A549 (cell line): ENCODE results near the gene LCE1B.

Source experiments
- CBX2 ChIP-seq: fragments of 200-600 bp; sonication (generic); IDR thresholded peaks from 2 replicates; pipeline ENCODE4 v1.6.1; 2016; ENCODE audit warnings: low read depth, mild to moderate bottlenecking, borderline replicate concordance
- EP300 ChIP-seq, 2 experiments: fragments of >200 bp; sonication (Bioruptor Twin); formaldehyde crosslinking; IDR thresholded peaks; 2 replicates in 1 of 2; 3 replicates in 1 of 2; pipeline ENCODE4 v1.6.1; 2016 to 2017
- FOSB ChIP-seq: fragments of 250-450 bp; sonication (Bioruptor Pico); IDR thresholded peaks from 2 replicates; pipeline ENCODE4 v1.5.0; 2020; ENCODE audit warnings: mild to moderate bottlenecking, moderate library complexity
- JUN ChIP-seq, 2 experiments: fragments of >200 bp; sonication (Bioruptor Twin); formaldehyde crosslinking; IDR thresholded peaks; 2 replicates in 1 of 2; 3 replicates in 1 of 2; pipeline ENCODE4 v1.6.1; 2016 to 2017
- MAFK ChIP-seq: fragments of 450-650 bp; IDR thresholded peaks from 2 replicates; pipeline ENCODE4 v1.6.1; 2014; ENCODE audit not compliant: partially characterized antibody
- POLR2A ChIP-seq: IDR thresholded peaks from 2 replicates; pipeline ENCODE4 v1.6.1; 2012; ENCODE audit warnings: mild to moderate bottlenecking, low read length
- SMC3 ChIP-seq: fragments of >200 bp; sonication (Bioruptor Twin); formaldehyde crosslinking; IDR thresholded peaks from 3 replicates; pipeline ENCODE4 v1.6.1; 2018; ENCODE audit warnings: inconsistent platforms
- ZFP36 ChIP-seq: fragments of 450-650 bp; IDR thresholded peaks from 2 replicates; pipeline ENCODE4 v1.6.1; 2014; ENCODE audit warnings: borderline replicate concordance; ENCODE audit not compliant: partially characterized antibody
- TF ChIP-seq, protein P1 (sequence below): fragments of >200 bp; sonication (Bioruptor Twin); formaldehyde crosslinking; IDR thresholded peaks from 3 replicates; pipeline ENCODE4 v1.5.1; 2016
- TF ChIP-seq, protein P2 (sequence below): IDR thresholded peaks from 2 replicates; pipeline ENCODE4 v1.6.1; 2012
- TF ChIP-seq, protein P3 (sequence below): fragments of 150-350 bp; IDR thresholded peaks from 2 replicates; pipeline ENCODE4 v1.6.1; 2014; ENCODE audit warnings: low read depth, mild to moderate bottlenecking, low read length
- TF ChIP-seq, protein P4 (sequence below): fragments of 450-650 bp; IDR thresholded peaks from 2 replicates; pipeline ENCODE4 v1.6.1; 2014; ENCODE audit warnings: antibody characterized with exemption
- TF ChIP-seq, protein P5 (sequence below): fragments of >200 bp; sonication (Bioruptor Twin); formaldehyde crosslinking; IDR thresholded peaks from 3 replicates; pipeline ENCODE4 v1.6.1; 2016

DNA sequence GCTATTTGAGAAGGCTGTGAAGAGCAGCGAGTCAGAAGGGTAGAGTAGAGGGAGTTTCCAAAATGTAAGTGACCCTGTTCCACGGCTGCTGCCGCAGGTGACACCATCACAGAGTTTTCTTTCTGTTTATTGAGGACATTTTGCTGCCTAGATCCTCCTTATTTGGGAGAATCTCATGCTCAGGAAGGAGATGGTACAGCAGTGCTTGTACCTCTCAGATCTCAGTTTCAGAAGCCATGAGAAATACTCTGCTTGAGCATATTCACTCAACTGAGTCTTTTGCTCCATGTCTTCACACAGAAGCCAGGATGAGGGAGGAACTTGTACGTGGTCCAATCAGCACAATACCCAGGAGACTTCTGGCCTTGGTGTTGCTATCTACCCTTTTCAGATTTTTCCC, 49.6 kb downstream of the LCE1B start:
- TF ChIP-seq, protein P1, sequence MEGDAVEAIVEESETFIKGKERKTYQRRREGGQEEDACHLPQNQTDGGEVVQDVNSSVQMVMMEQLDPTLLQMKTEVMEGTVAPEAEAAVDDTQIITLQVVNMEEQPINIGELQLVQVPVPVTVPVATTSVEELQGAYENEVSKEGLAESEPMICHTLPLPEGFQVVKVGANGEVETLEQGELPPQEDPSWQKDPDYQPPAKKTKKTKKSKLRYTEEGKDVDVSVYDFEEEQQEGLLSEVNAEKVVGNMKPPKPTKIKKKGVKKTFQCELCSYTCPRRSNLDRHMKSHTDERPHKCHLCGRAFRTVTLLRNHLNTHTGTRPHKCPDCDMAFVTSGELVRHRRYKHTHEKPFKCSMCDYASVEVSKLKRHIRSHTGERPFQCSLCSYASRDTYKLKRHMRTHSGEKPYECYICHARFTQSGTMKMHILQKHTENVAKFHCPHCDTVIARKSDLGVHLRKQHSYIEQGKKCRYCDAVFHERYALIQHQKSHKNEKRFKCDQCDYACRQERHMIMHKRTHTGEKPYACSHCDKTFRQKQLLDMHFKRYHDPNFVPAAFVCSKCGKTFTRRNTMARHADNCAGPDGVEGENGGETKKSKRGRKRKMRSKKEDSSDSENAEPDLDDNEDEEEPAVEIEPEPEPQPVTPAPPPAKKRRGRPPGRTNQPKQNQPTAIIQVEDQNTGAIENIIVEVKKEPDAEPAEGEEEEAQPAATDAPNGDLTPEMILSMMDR = no peak
- no peak for TF ChIP-seq SMC3
- TF ChIP-seq, protein P2, sequence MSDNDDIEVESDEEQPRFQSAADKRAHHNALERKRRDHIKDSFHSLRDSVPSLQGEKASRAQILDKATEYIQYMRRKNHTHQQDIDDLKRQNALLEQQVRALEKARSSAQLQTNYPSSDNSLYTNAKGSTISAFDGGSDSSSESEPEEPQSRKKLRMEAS = no peak
- TF ChIP-seq EP300 (IDR thresholded peaks at IDR 0.05) = no peak
- no peak for TF ChIP-seq CBX2
- TF ChIP-seq, protein P3, sequence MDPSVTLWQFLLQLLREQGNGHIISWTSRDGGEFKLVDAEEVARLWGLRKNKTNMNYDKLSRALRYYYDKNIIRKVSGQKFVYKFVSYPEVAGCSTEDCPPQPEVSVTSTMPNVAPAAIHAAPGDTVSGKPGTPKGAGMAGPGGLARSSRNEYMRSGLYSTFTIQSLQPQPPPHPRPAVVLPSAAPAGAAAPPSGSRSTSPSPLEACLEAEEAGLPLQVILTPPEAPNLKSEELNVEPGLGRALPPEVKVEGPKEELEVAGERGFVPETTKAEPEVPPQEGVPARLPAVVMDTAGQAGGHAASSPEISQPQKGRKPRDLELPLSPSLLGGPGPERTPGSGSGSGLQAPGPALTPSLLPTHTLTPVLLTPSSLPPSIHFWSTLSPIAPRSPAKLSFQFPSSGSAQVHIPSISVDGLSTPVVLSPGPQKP = no peak
- no peak for TF ChIP-seq JUN (IDR thresholded peaks at IDR 0.05)
- TF ChIP-seq, protein P4, sequence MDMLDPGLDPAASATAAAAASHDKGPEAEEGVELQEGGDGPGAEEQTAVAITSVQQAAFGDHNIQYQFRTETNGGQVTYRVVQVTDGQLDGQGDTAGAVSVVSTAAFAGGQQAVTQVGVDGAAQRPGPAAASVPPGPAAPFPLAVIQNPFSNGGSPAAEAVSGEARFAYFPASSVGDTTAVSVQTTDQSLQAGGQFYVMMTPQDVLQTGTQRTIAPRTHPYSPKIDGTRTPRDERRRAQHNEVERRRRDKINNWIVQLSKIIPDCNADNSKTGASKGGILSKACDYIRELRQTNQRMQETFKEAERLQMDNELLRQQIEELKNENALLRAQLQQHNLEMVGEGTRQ = no peak
- TF ChIP-seq FOSB = no peak
- no peak for TF ChIP-seq ZFP36
- TF ChIP-seq MAFK = no peak
- TF ChIP-seq, protein P5, sequence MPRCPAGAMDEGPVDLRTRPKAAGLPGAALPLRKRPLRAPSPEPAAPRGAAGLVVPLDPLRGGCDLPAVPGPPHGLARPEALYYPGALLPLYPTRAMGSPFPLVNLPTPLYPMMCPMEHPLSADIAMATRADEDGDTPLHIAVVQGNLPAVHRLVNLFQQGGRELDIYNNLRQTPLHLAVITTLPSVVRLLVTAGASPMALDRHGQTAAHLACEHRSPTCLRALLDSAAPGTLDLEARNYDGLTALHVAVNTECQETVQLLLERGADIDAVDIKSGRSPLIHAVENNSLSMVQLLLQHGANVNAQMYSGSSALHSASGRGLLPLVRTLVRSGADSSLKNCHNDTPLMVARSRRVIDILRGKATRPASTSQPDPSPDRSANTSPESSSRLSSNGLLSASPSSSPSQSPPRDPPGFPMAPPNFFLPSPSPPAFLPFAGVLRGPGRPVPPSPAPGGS = no peak
- TF ChIP-seq POLR2A = no peak
